A549 (cell line): ENCODE data around the gene LMF1.
"Not testable (repeated sequence)": the region's sequence is repeated elsewhere in the genome, so short reads cannot be mapped to it uniquely, and the experiment has no call there.

Experiments used
- HOXA7 ChIP-seq: fragments of 250-450 bp; sonication (Bioruptor Pico); IDR thresholded peaks from 2 replicates; pipeline ENCODE4 v1.5.0; 2020; ENCODE audit warnings: mild to moderate bottlenecking, moderate library complexity
- HOXB5 ChIP-seq: fragments of 250-450 bp; sonication (Bioruptor Pico); IDR thresholded peaks from 2 replicates; pipeline ENCODE4 v1.5.0; 2020; ENCODE audit warnings: mild to moderate bottlenecking, moderate library complexity
- JUN ChIP-seq, 2 experiments: fragments of >200 bp; sonication (Bioruptor Twin); formaldehyde crosslinking; IDR thresholded peaks; 2 replicates in 1 of 2; 3 replicates in 1 of 2; pipeline ENCODE4 v1.6.1; 2016 to 2017
- POLR2A ChIP-seq: IDR thresholded peaks from 2 replicates; pipeline ENCODE4 v1.6.1; 2012; ENCODE audit warnings: mild to moderate bottlenecking, low read length
- RAD21 ChIP-seq, 2 experiments: fragments of >200 bp in 1 of 2; sonication (Bioruptor Twin) in 1 of 2; formaldehyde crosslinking in 1 of 2; IDR thresholded peaks in 1 of 2; conservative IDR thresholded peaks in 1 of 2; 2 replicates in 1 of 2; 3 replicates in 1 of 2; pipeline ENCODE4 v1.6.1; 2012 to 2018; ENCODE audit warnings: inconsistent platforms in 1 of 2
- REST ChIP-seq: fragments of 200-600 bp; sonication (generic); IDR thresholded peaks from 2 replicates; pipeline ENCODE4 v1.6.1; 2016; ENCODE audit warnings: antibody characterized with exemption, mild to moderate bottlenecking, moderate library complexity
- RFX5 ChIP-seq: fragments of 450-650 bp; IDR thresholded peaks from 2 replicates; pipeline ENCODE4 v1.7.1; 2014; ENCODE audit warnings: antibody characterized with exemption, mild to moderate bottlenecking, moderate library complexity
- ZC3H11A ChIP-seq: fragments of 450-650 bp; IDR thresholded peaks from 2 replicates; pipeline ENCODE4 v1.6.1; 2014; ENCODE audit warnings: antibody characterized with exemption, mild to moderate bottlenecking
- ZSCAN20 ChIP-seq: fragments of 250-450 bp; sonication (Bioruptor Pico); IDR thresholded peaks from 2 replicates; pipeline ENCODE4 v1.8.0; 2022; ENCODE audit warnings: mild to moderate bottlenecking, moderate library complexity
- TF ChIP-seq, protein P1 (sequence below): fragments of >200 bp; sonication (Bioruptor Twin); formaldehyde crosslinking; IDR thresholded peaks from 3 replicates; pipeline ENCODE4 v1.5.1; 2016
- TF ChIP-seq, protein P2 (sequence below): IDR thresholded peaks from 2 replicates; pipeline ENCODE4 v1.6.1; 2012
- TF ChIP-seq, protein P3 (sequence below): fragments of 150-350 bp; IDR thresholded peaks from 2 replicates; pipeline ENCODE4 v1.6.1; 2014; ENCODE audit warnings: low read depth, mild to moderate bottlenecking, low read length
- TF ChIP-seq, protein P4 (sequence below): IDR thresholded peaks from 2 replicates; pipeline ENCODE4 v1.6.1; 2012

GRCh38 chr16:955766-956165 is 15.0 kb downstream of the LMF1 start:
- TF ChIP-seq, protein P1, sequence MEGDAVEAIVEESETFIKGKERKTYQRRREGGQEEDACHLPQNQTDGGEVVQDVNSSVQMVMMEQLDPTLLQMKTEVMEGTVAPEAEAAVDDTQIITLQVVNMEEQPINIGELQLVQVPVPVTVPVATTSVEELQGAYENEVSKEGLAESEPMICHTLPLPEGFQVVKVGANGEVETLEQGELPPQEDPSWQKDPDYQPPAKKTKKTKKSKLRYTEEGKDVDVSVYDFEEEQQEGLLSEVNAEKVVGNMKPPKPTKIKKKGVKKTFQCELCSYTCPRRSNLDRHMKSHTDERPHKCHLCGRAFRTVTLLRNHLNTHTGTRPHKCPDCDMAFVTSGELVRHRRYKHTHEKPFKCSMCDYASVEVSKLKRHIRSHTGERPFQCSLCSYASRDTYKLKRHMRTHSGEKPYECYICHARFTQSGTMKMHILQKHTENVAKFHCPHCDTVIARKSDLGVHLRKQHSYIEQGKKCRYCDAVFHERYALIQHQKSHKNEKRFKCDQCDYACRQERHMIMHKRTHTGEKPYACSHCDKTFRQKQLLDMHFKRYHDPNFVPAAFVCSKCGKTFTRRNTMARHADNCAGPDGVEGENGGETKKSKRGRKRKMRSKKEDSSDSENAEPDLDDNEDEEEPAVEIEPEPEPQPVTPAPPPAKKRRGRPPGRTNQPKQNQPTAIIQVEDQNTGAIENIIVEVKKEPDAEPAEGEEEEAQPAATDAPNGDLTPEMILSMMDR: not testable (repeated sequence)
- TF ChIP-seq, protein P2, sequence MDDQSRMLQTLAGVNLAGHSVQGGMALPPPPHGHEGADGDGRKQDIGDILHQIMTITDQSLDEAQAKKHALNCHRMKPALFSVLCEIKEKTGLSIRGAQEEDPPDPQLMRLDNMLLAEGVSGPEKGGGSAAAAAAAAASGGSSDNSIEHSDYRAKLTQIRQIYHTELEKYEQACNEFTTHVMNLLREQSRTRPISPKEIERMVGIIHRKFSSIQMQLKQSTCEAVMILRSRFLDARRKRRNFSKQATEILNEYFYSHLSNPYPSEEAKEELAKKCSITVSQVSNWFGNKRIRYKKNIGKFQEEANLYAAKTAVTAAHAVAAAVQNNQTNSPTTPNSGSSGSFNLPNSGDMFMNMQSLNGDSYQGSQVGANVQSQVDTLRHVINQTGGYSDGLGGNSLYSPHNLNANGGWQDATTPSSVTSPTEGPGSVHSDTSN: not testable (repeated sequence)
- TF ChIP-seq REST; POLR2A; RFX5; RAD21 (conservative IDR thresholded peaks at IDR 0.05 in 1 of 2, IDR thresholded peaks at IDR 0.05 in 1 of 2); HOXA7 (CRISPR knock-in tag); ZC3H11A; HOXB5 (CRISPR knock-in tag); JUN (IDR thresholded peaks at IDR 0.05); ZSCAN20 (CRISPR knock-in tag): not testable (repeated sequence)
- TF ChIP-seq, protein P3, sequence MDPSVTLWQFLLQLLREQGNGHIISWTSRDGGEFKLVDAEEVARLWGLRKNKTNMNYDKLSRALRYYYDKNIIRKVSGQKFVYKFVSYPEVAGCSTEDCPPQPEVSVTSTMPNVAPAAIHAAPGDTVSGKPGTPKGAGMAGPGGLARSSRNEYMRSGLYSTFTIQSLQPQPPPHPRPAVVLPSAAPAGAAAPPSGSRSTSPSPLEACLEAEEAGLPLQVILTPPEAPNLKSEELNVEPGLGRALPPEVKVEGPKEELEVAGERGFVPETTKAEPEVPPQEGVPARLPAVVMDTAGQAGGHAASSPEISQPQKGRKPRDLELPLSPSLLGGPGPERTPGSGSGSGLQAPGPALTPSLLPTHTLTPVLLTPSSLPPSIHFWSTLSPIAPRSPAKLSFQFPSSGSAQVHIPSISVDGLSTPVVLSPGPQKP: not testable (repeated sequence)
- TF ChIP-seq, protein P4, sequence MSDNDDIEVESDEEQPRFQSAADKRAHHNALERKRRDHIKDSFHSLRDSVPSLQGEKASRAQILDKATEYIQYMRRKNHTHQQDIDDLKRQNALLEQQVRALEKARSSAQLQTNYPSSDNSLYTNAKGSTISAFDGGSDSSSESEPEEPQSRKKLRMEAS: not testable (repeated sequence)
